A549 treated with RU486 at 1 μM for 4 hours (cell line): ENCODE measurements around the gene SLC25A6. TPM values are rescaled to one million over a fixed set of nuclear protein-coding genes. Genes with fewer than 3 reads are reported as not detected.

Source experiments
- total RNA-seq: library from RNA; stranded (reverse); fragments of 200-300 nt; extraction: Qiagen RNA extraction; gene quantifications from 5 replicates; pipeline ENCODE4 v1.2.3, GENCODE V29; 2022; ENCODE audit warnings: low read depth

The SLC25A6 gene
- 405 to 497 TPM (median 446 TPM) in 5 replicates for total RNA-seq

DNA sequence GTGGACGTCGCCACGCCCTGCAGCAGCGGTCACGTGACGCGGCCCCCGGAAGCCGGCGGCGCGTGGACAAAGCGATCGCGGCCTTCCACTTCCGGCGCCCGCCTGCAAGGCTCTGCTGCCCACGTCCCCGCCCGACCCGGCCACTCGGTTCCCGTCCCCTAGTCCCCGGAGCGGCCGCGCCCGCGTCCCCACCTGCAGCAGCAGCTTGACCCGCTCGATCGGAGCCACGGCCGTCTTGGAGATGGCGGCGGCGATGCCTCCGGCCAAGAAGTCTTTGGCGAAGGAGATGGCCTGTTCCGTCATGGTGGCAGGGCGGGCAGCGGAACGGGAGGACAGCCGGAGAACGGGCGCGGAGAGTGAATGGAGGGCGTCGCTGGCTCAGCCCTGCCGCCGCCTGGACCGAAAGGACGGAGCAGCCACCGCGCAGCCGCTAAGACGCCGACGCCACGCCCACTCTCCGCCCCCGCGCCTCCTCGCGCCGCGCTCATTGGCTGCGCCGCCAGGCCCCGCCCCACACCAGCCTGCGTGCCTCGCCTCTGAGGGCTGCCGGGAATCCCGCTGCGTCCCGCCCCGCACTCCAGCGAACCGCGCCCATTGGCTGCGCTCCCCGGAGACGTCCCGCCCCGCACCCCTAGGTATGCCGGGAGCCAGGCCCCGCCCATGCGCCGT, at the start of gene SLC25A6:
Gene SLC25A6 (minus strand): TSS at position 407 of the 669 bp plus-strand sequence. CDS start 104 bp downstream, at position 303.

DNA sequence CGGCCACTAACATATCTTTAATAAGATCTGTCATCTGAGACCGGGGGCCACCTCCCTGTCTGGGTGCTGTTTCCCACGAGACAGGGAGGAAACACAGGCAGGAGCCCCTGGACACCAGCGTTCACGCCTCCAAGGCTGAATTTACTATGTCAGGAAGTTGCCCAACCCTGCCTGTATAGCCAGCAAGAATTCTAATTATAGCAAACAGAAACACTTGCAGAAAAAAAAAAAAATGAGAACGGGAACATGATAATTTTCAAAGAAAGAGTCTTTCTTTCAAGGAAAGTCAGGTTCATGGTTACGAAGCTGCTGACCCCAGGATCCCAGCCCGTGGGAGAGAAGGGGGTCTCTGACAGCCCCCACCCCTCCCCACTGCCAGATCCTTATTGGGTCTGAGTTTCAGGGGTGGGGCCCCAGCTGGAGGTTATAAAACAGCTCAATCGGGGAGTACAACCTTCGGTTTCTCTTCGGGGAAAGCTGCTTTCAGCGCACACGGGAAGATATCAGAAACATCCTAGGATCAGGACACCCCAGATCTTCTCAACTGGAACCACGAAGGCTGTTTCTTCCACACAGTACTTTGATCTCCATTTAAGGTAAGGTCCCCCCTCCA, 55.5 kb downstream of the SLC25A6 start, which contains the start of gene IL3RA:
Gene IL3RA (plus strand): TSS at position 455 of the 613 bp plus-strand sequence. CDS start 4,981 bp downstream, outside the sequence.

Other genes with a start within 250 kb of the SLC25A6 start
- 1.3 to 1.8 TPM (median 1.5 TPM) in 5 replicates for gene CRLF2, start 179.5 kb downstream of the SLC25A6 start, total RNA-seq
- gene CSF2RA, start 123.3 kb downstream of the SLC25A6 start, total RNA-seq, result 4.1 to 5.3 TPM (median 4.7 TPM) in 5 replicates
- 0.15 to 0.30 TPM (median 0.21 TPM) in 5 replicates for gene IL3RA, start 55.3 kb downstream of the SLC25A6 start, total RNA-seq
- 17.1 to 20.1 TPM (median 18.2 TPM) in 5 replicates for gene ASMTL, start 60.8 kb upstream of the SLC25A6 start, total RNA-seq
- gene P2RY8, start 145.1 kb upstream of the SLC25A6 start, total RNA-seq, result 0.02 to 0.04 TPM in 2 of 5 replicates, not detected in the others
- gene AKAP17A, start 199.5 kb upstream of the SLC25A6 start, total RNA-seq, result 26.3 to 38.6 TPM (median 36.9 TPM) in 5 replicates
- gene ASMT, start 222.9 kb upstream of the SLC25A6 start, total RNA-seq, result 0.09 to 0.34 TPM (median 0.30 TPM) in 3 of 5 replicates, not detected in the others